ENCODE results near the gene RAB23.

DNA sequence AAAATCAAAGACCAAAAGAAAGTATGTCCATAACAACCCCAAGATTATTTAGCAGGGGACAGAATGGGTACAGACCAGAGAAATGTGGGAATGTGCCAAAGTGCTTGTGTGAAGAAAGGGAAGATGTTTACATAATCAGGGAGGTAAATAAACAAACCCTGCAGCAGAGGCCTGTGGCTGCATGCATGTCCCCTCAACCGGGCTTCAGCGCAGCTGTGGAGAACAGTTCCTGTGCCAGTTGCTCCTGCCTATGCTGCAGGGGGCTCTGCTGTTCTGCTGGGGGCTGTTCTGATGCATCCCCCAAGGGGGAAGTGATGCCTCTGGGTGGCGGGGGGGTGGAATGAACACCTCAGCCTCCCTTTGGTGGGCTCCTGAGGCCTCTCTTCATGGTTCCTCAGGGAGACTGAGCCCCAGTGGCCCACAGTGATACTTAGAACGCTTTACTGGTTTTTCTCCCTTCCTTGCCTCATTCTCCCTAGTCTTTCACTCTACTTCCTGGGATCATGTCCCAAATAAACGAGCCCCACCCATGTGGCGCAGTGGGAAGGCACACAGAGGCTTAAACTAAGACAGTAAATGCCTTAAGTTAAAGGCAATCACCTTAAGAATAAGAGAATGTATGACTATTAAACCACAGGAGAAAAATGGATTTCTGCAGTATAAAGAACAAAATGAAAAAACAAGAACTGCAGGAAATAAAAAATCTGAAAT lies 23.0 kb downstream of the RAB23 start:
- TF ChIP-seq ZNF274 (IDR thresholded peaks at IDR 0.05; ENCODE audit: low read depth, low read length) = no peak
- no peak for TF ChIP-seq SUZ12 (IDR thresholded peaks at IDR 0.05; ENCODE audit: extremely low read depth, insufficient read depth, insufficient read length)
